OCI-LY7 (cell line): ENCODE data around the gene NHP2. TPM values are rescaled to one million over a fixed set of nuclear protein-coding genes. Genes with fewer than 3 reads are reported as not detected.

Experiments used
- BruUV-seq: library from RNA; stranded (reverse); fragments of 400-500 nt; replicated peaks from 2 replicates; lab custom pipeline; 2021; lab: Mats Ljungman, UMichigan
- CTCF ChIA-PET: fragments of 300-600 bp; sonication (Branson Sonifier 250); formaldehyde crosslinking; loops from one replicate; lab custom pipeline; 2022; ENCODE audit warnings: antibody characterized with exemption; ENCODE audit not compliant: unreplicated experiment; lab: Charles Lee
- POLR2A ChIA-PET: fragments of 300-600 bp; sonication (Branson Sonifier 250); formaldehyde crosslinking; loops from one replicate; lab custom pipeline; 2022; ENCODE audit warnings: antibody characterized with exemption; lab: Charles Lee
- DNase-seq: peaks from one replicate; pipeline ENCODE4 v3.0.0-alpha.2; 2015; ENCODE audit warnings: low spot score
- H2AFZ ChIP-seq: fragments of 200-600 bp; sonication (generic), shearing (Covaris generic); 2 replicates; pipeline ENCODE4 v1.6.1; 2014; ENCODE audit warnings: mild to moderate bottlenecking, antibody characterized with exemption, low read length, moderate library complexity
- H3K27ac ChIP-seq: fragments of 200-600 bp; sonication (generic); 2 replicates; pipeline ENCODE4 v1.5.1; 2014; ENCODE audit warnings: mixed run types, low read depth, mild to moderate bottlenecking, moderate library complexity, low read length, inconsistent platforms; ENCODE audit not compliant: poor library complexity, severe bottlenecking
- H3K36me3 ChIP-seq: fragments of 200-600 bp; sonication (generic); 2 replicates; pipeline ENCODE4 v1.6.1; 2014; ENCODE audit warnings: mild to moderate bottlenecking, antibody characterized with exemption, low read length, moderate library complexity, mixed read lengths; ENCODE audit not compliant: insufficient read depth
- H3K4me1 ChIP-seq: fragments of 200-600 bp; sonication (generic); 2 replicates; pipeline ENCODE4 v1.5.1; 2014; ENCODE audit warnings: mild to moderate bottlenecking, low read length; ENCODE audit not compliant: insufficient read depth, poor library complexity, severe bottlenecking
- H3K4me2 ChIP-seq: fragments of 200-600 bp; sonication (generic); 2 replicates; pipeline ENCODE4 v1.6.1; 2014; ENCODE audit warnings: mild to moderate bottlenecking, low read length
- H3K4me3 ChIP-seq: fragments of 200-600 bp; sonication (generic); 2 replicates; pipeline ENCODE4 v1.5.1; 2014; ENCODE audit warnings: mild to moderate bottlenecking, low read depth, low read length; ENCODE audit not compliant: poor library complexity, severe bottlenecking
- H3K79me2 ChIP-seq: fragments of 200-600 bp; sonication (generic); 2 replicates; pipeline ENCODE4 v1.6.1; 2016; ENCODE audit warnings: low read depth, mild to moderate bottlenecking, low read length, moderate library complexity, mixed read lengths; ENCODE audit not compliant: insufficient read depth
- H3K9me2 ChIP-seq: fragments of 200-600 bp; sonication (generic); 2 replicates; pipeline ENCODE4 v1.6.1; 2016; ENCODE audit warnings: mild to moderate bottlenecking, low read length, mixed read lengths; ENCODE audit not compliant: insufficient read depth
- H3K9me3 ChIP-seq: fragments of 200-600 bp; sonication (generic); 2 replicates; pipeline ENCODE4 v1.6.1; 2014; ENCODE audit warnings: mild to moderate bottlenecking, mixed run types, low read length, mixed read lengths
- H4K20me1 ChIP-seq: fragments of 200-600 bp; sonication (generic); 2 replicates; pipeline ENCODE4 v1.6.1; 2014; ENCODE audit warnings: mild to moderate bottlenecking, antibody characterized with exemption, low read length, moderate library complexity, mixed read lengths; ENCODE audit not compliant: insufficient read depth
- CTCF ChIP-seq: fragments of 200-600 bp; sonication (generic); conservative IDR thresholded peaks from 2 replicates; pipeline ENCODE4 v1.5.1; 2014; ENCODE audit warnings: mild to moderate bottlenecking, antibody characterized with exemption, low read length, moderate library complexity, mixed read lengths
- EZH2phosphoT487 ChIP-seq: fragments of 200-600 bp; sonication (generic); IDR thresholded peaks from 2 replicates; pipeline ENCODE4 v1.6.1; 2018; ENCODE audit warnings: low read depth, borderline replicate concordance, mild to moderate bottlenecking, mixed run types, antibody characterized with exemption, low read length, moderate library complexity, mixed read lengths
- intact Hi-C: fragments of 100-400 bp; cut with micrococcal nuclease; formaldehyde crosslinking; loops from one replicate; pipeline ENCODE4 v1.10.0; 2022; ENCODE audit not compliant: unreplicated experiment
- total RNA-seq, 2 experiments: library from RNA; depleted of rRNA in 1 of 2; stranded (reverse); fragments of >200 nt in 1 of 2; shearing (Covaris generic) in 1 of 2; gene quantifications; 2 replicates each; pipeline ENCODE4 v1.2.3, GENCODE V29; 2014 to 2022

Gene NHP2
- total RNA-seq, 2 experiments from 2014 or later = 216 to 309 TPM

- CTCF ChIA-PET = no interaction called here
- POLR2A ChIA-PET = interaction anchor here (0.5 to 1.1 kb wide), 7 partner anchors 9 to 1705 kb away, joined by 3 to 6 read pairs (median 4); no protein-coding TSS in a partner anchor
- TF ChIP-seq CTCF = no peak
- TF ChIP-seq EZH2phosphoT487 = no peak
- H2AFZ ChIP-seq = no peak overlapping the region
- H3K4me3 ChIP-seq = no peak overlapping the region
- H3K4me2 ChIP-seq = no peak overlapping the region
- H4K20me1 ChIP-seq = no peaks in the 10 kb centered on the region
- no peaks in the 10 kb centered on the region for H3K79me2 ChIP-seq
- BruUV-seq = no TSS peak
- intact Hi-C loops = no loop called here
- no peaks in the 10 kb centered on the region for H3K9me3 ChIP-seq
- H3K9me2 ChIP-seq = no peaks in the 10 kb centered on the region
- no peak for DNase-seq
- peaks cover 27% of the 10 kb centered on the region for H3K4me1 ChIP-seq
- H3K27ac ChIP-seq = no peak overlapping the region
- no peaks in the 10 kb centered on the region for H3K36me3 ChIP-seq
These were observed 47.6 kb downstream of the NHP2 start for GRCh38 chr5:178106086-178106485.

GRCh38 chr5:178104492-178104891 lies 49.2 kb downstream of the NHP2 start:
- ChIA-PET POLR2A (no interaction called here), CTCF (no interaction called here)
- intact Hi-C loops = no loop called here
- no peak for TF ChIP-seq EZH2phosphoT487
- no peak for TF ChIP-seq CTCF
- no TSS peak for BruUV-seq
- Histone ChIP-seq H3K9me3 (no peaks in the 10 kb centered on the region), H3K79me2 (no peaks in the 10 kb centered on the region), H3K4me2 (no peak overlapping the region), H3K4me3 (no peak overlapping the region), H3K36me3 (no peaks in the 10 kb centered on the region), H3K27ac (no peak overlapping the region), H3K4me1 (peaks cover 27% of the 10 kb centered on the region), H4K20me1 (no peaks in the 10 kb centered on the region), H2AFZ (no peak overlapping the region), H3K9me2 (no peaks in the 10 kb centered on the region)
- no peak for DNase-seq

GRCh38 chr5:178103612-178104011 lies 50.1 kb downstream of the NHP2 start:
- Histone ChIP-seq H3K4me1 (peaks cover 20% of the 10 kb centered on the region), H3K9me3 (no peaks in the 10 kb centered on the region), H3K9me2 (no peaks in the 10 kb centered on the region), H3K79me2 (no peaks in the 10 kb centered on the region), H3K36me3 (no peaks in the 10 kb centered on the region), H3K4me2 (no peak overlapping the region), H3K4me3 (no peak overlapping the region), H4K20me1 (no peaks in the 10 kb centered on the region), H3K27ac (no peak overlapping the region), H2AFZ (no peak overlapping the region)
- ChIA-PET POLR2A (no interaction called here), CTCF (interaction anchor here (0.9 kb wide), 1 partner anchor 34 kb away, joined by 3 read pairs; no protein-coding TSS in a partner anchor)
- no peak for TF ChIP-seq EZH2phosphoT487
- no peak for TF ChIP-seq CTCF
- intact Hi-C loops = no loop called here
- no TSS peak for BruUV-seq
- no peak for DNase-seq

Other genes with a start within 250 kb of the NHP2 start
- gene PROP1, start 157.6 kb downstream of the NHP2 start, total RNA-seq (2014; rRNA removed; shearing (Covaris generic)) = not detected in 2 replicates
- not detected in 2 replicates for gene PROP1, start 157.6 kb downstream of the NHP2 start, total RNA-seq (2022)
- gene N4BP3, start 40.4 kb downstream of the NHP2 start, total RNA-seq (2014; rRNA removed; shearing (Covaris generic)) = 23.7 and 28.3 TPM in 2 replicates
- 22.3 and 26.1 TPM in 2 replicates for gene N4BP3, start 40.4 kb downstream of the NHP2 start, total RNA-seq (2022)
- gene RMND5B, start 22.9 kb downstream of the NHP2 start, total RNA-seq (2014; rRNA removed; shearing (Covaris generic)) = 54.2 and 68.3 TPM in 2 replicates
- gene RMND5B, start 22.9 kb downstream of the NHP2 start, total RNA-seq (2022) = 63.2 and 63.7 TPM in 2 replicates
- gene GMCL2, start 33.5 kb upstream of the NHP2 start, total RNA-seq (2014; rRNA removed; shearing (Covaris generic)) = not detected in 2 replicates
- not detected in 2 replicates for gene GMCL2, start 33.5 kb upstream of the NHP2 start, total RNA-seq (2022)
- gene HNRNPAB, start 50.6 kb upstream of the NHP2 start, total RNA-seq (2014; rRNA removed; shearing (Covaris generic)) = 146 and 184 TPM in 2 replicates
- 326 and 350 TPM in 2 replicates for gene HNRNPAB, start 50.6 kb upstream of the NHP2 start, total RNA-seq (2022)
- 69.7 and 86.3 TPM in 2 replicates for gene PHYKPL, start 78.9 kb upstream of the NHP2 start, total RNA-seq (2014; rRNA removed; shearing (Covaris generic))
- gene PHYKPL, start 78.9 kb upstream of the NHP2 start, total RNA-seq (2022) = 139 and 146 TPM in 2 replicates